DOHH2 (cell line): ENCODE data around the gene VSIR.

ENCODE experiments used
- H3F3A ChIP-seq: fragments of 200-600 bp; sonication (generic), shearing (Covaris generic); 2 replicates; pipeline ENCODE4 v1.6.0; 2016; ENCODE audit warnings: antibody characterized with exemption, mild to moderate bottlenecking; ENCODE audit not compliant: control insufficient read depth, insufficient read depth
- H3K27ac ChIP-seq: fragments of 200-600 bp; sonication (generic); 2 replicates; pipeline ENCODE4 v1.5.1; 2014; ENCODE audit warnings: low read depth, mild to moderate bottlenecking, low read length, moderate library complexity
- H3K27me3 ChIP-seq: fragments of 200-600 bp; sonication (generic); 2 replicates; pipeline ENCODE4 v1.6.1; 2014; ENCODE audit warnings: mild to moderate bottlenecking, low read length, mixed read lengths; ENCODE audit not compliant: control insufficient read depth
- H3K36me3 ChIP-seq: fragments of 200-600 bp; sonication (generic); 2 replicates; pipeline ENCODE4 v1.6.1; 2014; ENCODE audit warnings: mild to moderate bottlenecking, low read length, moderate library complexity, mixed read lengths; ENCODE audit not compliant: control insufficient read depth
- H3K4me1 ChIP-seq: fragments of 200-600 bp; sonication (generic); 2 replicates; pipeline ENCODE4 v1.6.1; 2014; ENCODE audit warnings: mild to moderate bottlenecking, low read length, mixed read lengths; ENCODE audit not compliant: control insufficient read depth
- H3K4me2 ChIP-seq: fragments of 200-600 bp; sonication (generic); 2 replicates; pipeline ENCODE4 v1.6.0; 2014; ENCODE audit warnings: mild to moderate bottlenecking, low read length, moderate library complexity
- H3K4me3 ChIP-seq: fragments of 200-600 bp; sonication (generic); 2 replicates; pipeline ENCODE4 v1.5.1; 2014; ENCODE audit warnings: mild to moderate bottlenecking, low read length, mixed read lengths
- H3K79me2 ChIP-seq: fragments of 200-600 bp; sonication (generic); 2 replicates; pipeline ENCODE4 v1.6.1; 2014; ENCODE audit warnings: mild to moderate bottlenecking, low read length, mixed read lengths; ENCODE audit not compliant: control insufficient read depth
- H3K9me2 ChIP-seq: fragments of 200-600 bp; sonication (generic); replicated peaks from 2 replicates; pipeline ENCODE4 v1.6.1; 2014; ENCODE audit warnings: mild to moderate bottlenecking, low read length, mixed read lengths; ENCODE audit not compliant: control insufficient read depth
- H3K9me3 ChIP-seq: fragments of 200-600 bp; sonication (generic); 2 replicates; pipeline ENCODE4 v1.6.1; 2014; ENCODE audit warnings: antibody characterized with exemption, low read length, mixed read lengths; ENCODE audit not compliant: control insufficient read depth, insufficient read depth
- H4K20me1 ChIP-seq: fragments of 200-600 bp; sonication (generic); 2 replicates; pipeline ENCODE4 v1.6.0; 2014; ENCODE audit warnings: low read depth, mild to moderate bottlenecking, antibody characterized with exemption, low read length, moderate library complexity; ENCODE audit not compliant: control insufficient read depth, insufficient read depth
- EZH2phosphoT487 ChIP-seq: fragments of 200-600 bp; sonication (generic); IDR thresholded peaks from 2 replicates; pipeline ENCODE4 v1.6.1; 2017; ENCODE audit warnings: borderline replicate concordance, mild to moderate bottlenecking, antibody characterized with exemption, low read length, moderate library complexity, mixed read lengths
- TF ChIP-seq, protein P1 (sequence below): fragments of 200-600 bp; sonication (generic); IDR thresholded peaks from one replicate; pipeline ENCODE4 v1.5.1; 2014; ENCODE audit warnings: antibody characterized with exemption, mild to moderate bottlenecking, low read depth, low read length; ENCODE audit not compliant: poor library complexity, severe bottlenecking

VSIR gene

DNA sequence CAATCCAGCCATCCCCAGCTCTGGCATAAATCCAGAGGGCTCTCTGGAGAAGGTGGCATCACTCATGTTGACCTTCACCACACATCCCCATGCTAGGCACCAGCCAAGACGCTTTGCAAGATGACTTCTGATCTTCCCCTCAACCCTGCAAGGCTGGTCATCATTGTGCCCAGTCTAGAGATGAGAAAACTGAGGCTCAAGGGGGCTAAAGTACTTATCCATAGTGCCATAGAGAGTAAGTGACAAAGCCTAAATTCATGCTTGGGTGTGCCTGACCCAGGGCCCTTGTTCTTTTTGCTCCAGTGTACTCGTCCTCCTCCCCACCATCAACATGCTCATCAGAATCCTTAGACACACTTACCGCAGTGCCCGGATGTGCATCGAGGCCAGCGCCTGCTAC, 52.0 kb downstream of the VSIR start:
- no peaks in the 10 kb centered on the region for H3K79me2 ChIP-seq
- no peaks in the 10 kb centered on the region for H3F3A ChIP-seq
- 0 out of 2 replicates have a peak, but pooled peaks cover 6% of the 10 kb centered on the region for H3K27me3 ChIP-seq
- no peak overlapping the region for H3K4me3 ChIP-seq
- no peak for TF ChIP-seq EZH2phosphoT487
- TF ChIP-seq, protein P1, sequence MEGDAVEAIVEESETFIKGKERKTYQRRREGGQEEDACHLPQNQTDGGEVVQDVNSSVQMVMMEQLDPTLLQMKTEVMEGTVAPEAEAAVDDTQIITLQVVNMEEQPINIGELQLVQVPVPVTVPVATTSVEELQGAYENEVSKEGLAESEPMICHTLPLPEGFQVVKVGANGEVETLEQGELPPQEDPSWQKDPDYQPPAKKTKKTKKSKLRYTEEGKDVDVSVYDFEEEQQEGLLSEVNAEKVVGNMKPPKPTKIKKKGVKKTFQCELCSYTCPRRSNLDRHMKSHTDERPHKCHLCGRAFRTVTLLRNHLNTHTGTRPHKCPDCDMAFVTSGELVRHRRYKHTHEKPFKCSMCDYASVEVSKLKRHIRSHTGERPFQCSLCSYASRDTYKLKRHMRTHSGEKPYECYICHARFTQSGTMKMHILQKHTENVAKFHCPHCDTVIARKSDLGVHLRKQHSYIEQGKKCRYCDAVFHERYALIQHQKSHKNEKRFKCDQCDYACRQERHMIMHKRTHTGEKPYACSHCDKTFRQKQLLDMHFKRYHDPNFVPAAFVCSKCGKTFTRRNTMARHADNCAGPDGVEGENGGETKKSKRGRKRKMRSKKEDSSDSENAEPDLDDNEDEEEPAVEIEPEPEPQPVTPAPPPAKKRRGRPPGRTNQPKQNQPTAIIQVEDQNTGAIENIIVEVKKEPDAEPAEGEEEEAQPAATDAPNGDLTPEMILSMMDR = no peak
- no peak overlapping the region for H3K27ac ChIP-seq
- H3K9me2 ChIP-seq = no peaks in the 10 kb centered on the region
- no peaks in the 10 kb centered on the region for H4K20me1 ChIP-seq
- H3K36me3 ChIP-seq = no peaks in the 10 kb centered on the region
- no peaks in the 10 kb centered on the region for H3K9me3 ChIP-seq
- no peak overlapping the region for H3K4me2 ChIP-seq
- no peaks in the 10 kb centered on the region for H3K4me1 ChIP-seq

DNA sequence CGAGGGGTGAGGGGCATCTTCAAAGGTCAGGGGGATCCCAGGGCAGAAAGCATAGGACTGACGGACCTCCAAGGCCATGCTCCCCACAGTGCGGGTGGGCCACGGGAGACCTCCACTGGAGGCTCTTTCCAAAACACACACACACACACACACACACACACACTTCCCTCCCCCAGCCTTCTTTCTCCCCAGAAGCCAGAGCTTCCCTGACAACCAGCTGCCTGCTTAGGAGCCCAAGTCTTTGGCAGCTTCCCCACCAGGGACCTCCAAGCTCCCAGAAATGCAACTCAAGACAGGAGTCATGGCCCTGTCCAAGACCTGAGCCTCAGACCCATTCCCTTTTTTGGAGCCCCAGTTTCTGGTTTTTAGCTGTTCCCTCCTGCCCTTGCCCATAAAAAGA, 53.0 kb downstream of the VSIR start:
- Histone ChIP-seq H3F3A (no peaks in the 10 kb centered on the region), H3K9me3 (no peaks in the 10 kb centered on the region), H3K36me3 (no peaks in the 10 kb centered on the region), H3K27ac (no peak overlapping the region), H3K4me1 (no peaks in the 10 kb centered on the region), H3K9me2 (no peaks in the 10 kb centered on the region), H3K27me3 (0 out of 2 replicates have a peak, but pooled peaks cover 3% of the 10 kb centered on the region), H3K4me2 (no peak overlapping the region), H4K20me1 (no peaks in the 10 kb centered on the region), H3K4me3 (no peak overlapping the region), H3K79me2 (no peaks in the 10 kb centered on the region)
- no peak for TF ChIP-seq EZH2phosphoT487
- TF ChIP-seq, protein P1 = no peak

DNA sequence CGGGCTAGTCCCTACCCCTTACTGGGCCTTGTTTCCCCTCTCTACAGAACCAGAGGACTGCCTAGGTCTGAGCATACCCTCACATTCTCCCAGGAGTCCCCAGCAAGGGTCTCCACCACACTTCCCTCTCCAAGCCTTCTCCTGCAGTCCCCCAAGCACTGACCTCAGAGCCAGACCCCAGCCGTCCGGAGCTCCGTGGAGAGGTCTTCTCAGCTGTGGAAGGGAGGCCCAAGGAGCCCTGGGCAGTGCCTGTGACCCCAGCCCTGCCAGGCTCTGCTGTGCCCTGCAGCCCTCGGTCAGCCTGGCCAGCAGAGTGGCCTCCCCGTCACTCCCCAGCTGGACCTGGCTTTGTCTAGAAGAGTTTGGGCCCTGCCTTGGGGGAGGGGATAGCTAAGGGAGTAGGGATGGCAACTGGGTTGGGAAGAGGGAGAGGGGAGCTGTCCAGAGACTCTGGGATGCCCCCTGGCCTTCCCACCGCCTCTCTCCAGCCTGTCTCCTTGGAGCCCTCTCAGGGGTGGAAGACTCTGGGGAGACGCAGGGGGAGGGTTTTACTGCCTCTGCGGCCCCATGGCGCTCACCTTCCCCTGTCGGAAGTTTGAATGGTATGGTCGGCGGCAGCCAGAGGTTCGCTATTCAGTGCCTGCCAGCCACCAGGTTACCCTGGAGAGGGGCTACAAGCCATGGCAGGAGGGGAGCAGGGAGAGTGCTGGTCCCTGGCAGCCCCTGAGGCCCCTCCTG, 53.7 kb downstream of the VSIR start, which contains the start of gene C10orf105:
Gene C10orf105, minus strand, starts transcription at position 315 of the 738 bp plus-strand sequence. CDS start 3,441 bp downstream, outside the sequence.
- Histone ChIP-seq H4K20me1 (no peaks in the 10 kb centered on the region), H3K9me3 (no peaks in the 10 kb centered on the region), H3K36me3 (no peaks in the 10 kb centered on the region), H3K27me3 (0 out of 2 replicates have a peak, but pooled peaks cover 3% of the 10 kb centered on the region), H3K4me3 (no peak within 1 kb of the TSS), H3K4me1 (no peaks in the 10 kb centered on the region), H3K9me2 (no peaks in the 10 kb centered on the region), H3F3A (no peaks in the 10 kb centered on the region), H3K27ac (no peak within 1 kb of the TSS), H3K4me2 (no peak within 1 kb of the TSS), H3K79me2 (no peaks in the 10 kb centered on the region)
- TF ChIP-seq, protein P1 = no peak
- no peak for TF ChIP-seq EZH2phosphoT487
